Lower leg skin (tissue), 3 donors: Measurements from ENCODE around the gene CYP2D6.

Source experiments
- CTCF ChIP-seq, 3 donors: fragments of 450-650 bp; IDR thresholded peaks; one replicate each; pipeline ENCODE4 v1.5.1; 2016; ENCODE audit warnings: antibody characterized with exemption in 3 of 3, mild to moderate bottlenecking in 3 of 3, moderate library complexity in 2 of 3
- POLR2A ChIP-seq, 2 donors: fragments of 450-650 bp; IDR thresholded peaks; one replicate each; pipeline ENCODE4 v1.6.1; 2016 to 2017; ENCODE audit warnings: antibody characterized with exemption in 2 of 2, mild to moderate bottlenecking in 1 of 2, moderate library complexity in 1 of 2

DNA sequence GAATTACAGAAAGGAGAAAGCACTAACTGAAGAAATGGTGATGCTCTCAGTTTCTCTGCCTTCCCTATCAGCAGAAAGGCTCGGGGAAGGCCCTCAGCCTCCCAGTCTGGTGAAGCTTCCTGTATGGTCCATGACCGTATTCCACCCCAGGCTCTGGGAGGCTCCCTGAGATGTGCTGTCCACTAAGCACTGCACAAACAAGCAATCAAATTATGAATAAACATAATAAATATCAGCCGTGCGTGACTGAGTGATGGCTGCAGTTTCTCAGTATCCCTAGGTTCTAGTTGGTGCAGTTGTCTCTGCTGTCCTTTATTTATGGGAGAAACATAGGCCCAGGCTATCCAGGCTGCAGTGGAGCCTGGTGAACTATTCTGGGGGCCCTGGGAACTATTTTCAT, 47.5 kb downstream of the CYP2D6 start:
- no peak for TF ChIP-seq CTCF (IDR thresholded peaks at IDR 0.05)
- no peak for TF ChIP-seq POLR2A (IDR thresholded peaks at IDR 0.05)
